ENCODE results near the gene PCDHA8. TPM values are rescaled to one million over a fixed set of nuclear protein-coding genes. Genes with fewer than 3 reads are reported as not detected.

PCDHA8 gene
- total RNA-seq, 1 donor, result 0.36 TPM

GRCh38 chr5:140881889-140882590 is 41.1 kb downstream of the PCDHA8 start, which contains the start of gene PCDHA13:
Gene PCDHA13 (plus strand): TSS chr5:140882124. CDS start chr5:140882269, 145 bp downstream.
- H3K4me1 ChIP-seq (ENCODE audit: insufficient read depth, low read length), result no peaks in the 10 kb centered on the region
- TF ChIP-seq CTCF (IDR thresholded peaks at IDR 0.05; ENCODE audit: extremely low read depth, low read depth, low read length), result peak; percentile 5
- no peaks in the 10 kb centered on the region for H3K27me3 ChIP-seq (ENCODE audit: insufficient read depth, low read length)
- no peaks in the 10 kb centered on the region for H3K79me2 ChIP-seq (ENCODE audit: insufficient read depth, low read length)
- no peaks in the 10 kb centered on the region for H3K9me3 ChIP-seq (ENCODE audit: low read depth, low read length)
- no peak within 1 kb of the TSS for H3K27ac ChIP-seq (ENCODE audit: low read depth, low read length)
- no peaks in the 10 kb centered on the region for H3K36me3 ChIP-seq (ENCODE audit: insufficient read depth, low read length)
- no peak within 1 kb of the TSS for H2AFZ ChIP-seq (ENCODE audit: low read length)
- H3K4me3 ChIP-seq (ENCODE audit: insufficient read depth, low read length), result no peak within 1 kb of the TSS
- no peaks in the 10 kb centered on the region for H4K20me1 ChIP-seq (ENCODE audit: insufficient read depth, low read length)
- peak; percentile 54 for DNase-seq (ENCODE audit: insufficient read length, low spot score, missing footprints)
- H3K4me2 ChIP-seq (ENCODE audit: insufficient read depth, low read length), result no peak within 1 kb of the TSS

GRCh38 chr5:140882591-140882899 is 41.6 kb downstream of the PCDHA8 start:
- no peak overlapping the region for H3K4me3 ChIP-seq (ENCODE audit: insufficient read depth, low read length)
- no peaks in the 10 kb centered on the region for H4K20me1 ChIP-seq (ENCODE audit: insufficient read depth, low read length)
- no peaks in the 10 kb centered on the region for H3K9me3 ChIP-seq (ENCODE audit: low read depth, low read length)
- H3K27me3 ChIP-seq (ENCODE audit: insufficient read depth, low read length), result no peaks in the 10 kb centered on the region
- H2AFZ ChIP-seq (ENCODE audit: low read length), result no peak overlapping the region
- no peak for DNase-seq (ENCODE audit: insufficient read length, low spot score, missing footprints)
- no peak overlapping the region for H3K27ac ChIP-seq (ENCODE audit: low read depth, low read length)
- H3K36me3 ChIP-seq (ENCODE audit: insufficient read depth, low read length), result no peaks in the 10 kb centered on the region
- H3K4me2 ChIP-seq (ENCODE audit: insufficient read depth, low read length), result no peak overlapping the region
- no peaks in the 10 kb centered on the region for H3K79me2 ChIP-seq (ENCODE audit: insufficient read depth, low read length)
- no peaks in the 10 kb centered on the region for H3K4me1 ChIP-seq (ENCODE audit: insufficient read depth, low read length)
- no peak for TF ChIP-seq CTCF (IDR thresholded peaks at IDR 0.05; ENCODE audit: extremely low read depth, low read depth, low read length)

- Histone ChIP-seq H3K27me3 (ENCODE audit: insufficient read depth, low read length) (no peaks in the 10 kb centered on the region), H3K4me2 (ENCODE audit: insufficient read depth, low read length) (no peak overlapping the region), H3K9me3 (ENCODE audit: low read depth, low read length) (no peaks in the 10 kb centered on the region), H3K79me2 (ENCODE audit: insufficient read depth, low read length) (no peaks in the 10 kb centered on the region), H3K27ac (ENCODE audit: low read depth, low read length) (no peak overlapping the region), H4K20me1 (ENCODE audit: insufficient read depth, low read length) (no peaks in the 10 kb centered on the region), H2AFZ (ENCODE audit: low read length) (no peak overlapping the region), H3K4me1 (ENCODE audit: insufficient read depth, low read length) (no peaks in the 10 kb centered on the region), H3K4me3 (ENCODE audit: insufficient read depth, low read length) (no peak overlapping the region), H3K36me3 (ENCODE audit: insufficient read depth, low read length) (no peaks in the 10 kb centered on the region)
- peak; percentile 27 for DNase-seq (ENCODE audit: insufficient read length, low spot score, missing footprints)
- no peak for TF ChIP-seq CTCF (IDR thresholded peaks at IDR 0.05; ENCODE audit: extremely low read depth, low read depth, low read length)
These were observed 42.4 kb downstream of the PCDHA8 start for GRCh38 chr5:140883373-140883772.

- H3K79me2 ChIP-seq (ENCODE audit: insufficient read depth, low read length), result no peaks in the 10 kb centered on the region
- no peak overlapping the region for H3K4me2 ChIP-seq (ENCODE audit: insufficient read depth, low read length)
- no peak overlapping the region for H3K27ac ChIP-seq (ENCODE audit: low read depth, low read length)
- no peak for TF ChIP-seq CTCF (IDR thresholded peaks at IDR 0.05; ENCODE audit: extremely low read depth, low read depth, low read length)
- no peaks in the 10 kb centered on the region for H4K20me1 ChIP-seq (ENCODE audit: insufficient read depth, low read length)
- no peak overlapping the region for H3K4me3 ChIP-seq (ENCODE audit: insufficient read depth, low read length)
- DNase-seq (ENCODE audit: insufficient read length, low spot score, missing footprints), result peak; percentile 19
- no peaks in the 10 kb centered on the region for H3K27me3 ChIP-seq (ENCODE audit: insufficient read depth, low read length)
- no peaks in the 10 kb centered on the region for H3K9me3 ChIP-seq (ENCODE audit: low read depth, low read length)
- no peaks in the 10 kb centered on the region for H3K36me3 ChIP-seq (ENCODE audit: insufficient read depth, low read length)
- H2AFZ ChIP-seq (ENCODE audit: low read length), result no peak overlapping the region
- H3K4me1 ChIP-seq (ENCODE audit: insufficient read depth, low read length), result no peaks in the 10 kb centered on the region
These were observed 43.1 kb downstream of the PCDHA8 start for GRCh38 chr5:140883927-140884697.

Measured in osteoblast (primary cell).